Loucy (cell line): ENCODE results near the gene AVPR2.

Experiments used
- EZH2phosphoT487 ChIP-seq: fragments of 200-600 bp; IDR thresholded peaks from 2 replicates; pipeline ENCODE4 v1.6.1; 2018; ENCODE audit warnings: antibody characterized with exemption, mild to moderate bottlenecking, moderate library complexity, borderline replicate concordance
- TF ChIP-seq, protein P1 (sequence below): fragments of 200-600 bp; sonication (generic); conservative IDR thresholded peaks from 2 replicates; pipeline ENCODE4 v1.5.1; 2014; ENCODE audit warnings: mild to moderate bottlenecking, antibody characterized with exemption, low read length

DNA sequence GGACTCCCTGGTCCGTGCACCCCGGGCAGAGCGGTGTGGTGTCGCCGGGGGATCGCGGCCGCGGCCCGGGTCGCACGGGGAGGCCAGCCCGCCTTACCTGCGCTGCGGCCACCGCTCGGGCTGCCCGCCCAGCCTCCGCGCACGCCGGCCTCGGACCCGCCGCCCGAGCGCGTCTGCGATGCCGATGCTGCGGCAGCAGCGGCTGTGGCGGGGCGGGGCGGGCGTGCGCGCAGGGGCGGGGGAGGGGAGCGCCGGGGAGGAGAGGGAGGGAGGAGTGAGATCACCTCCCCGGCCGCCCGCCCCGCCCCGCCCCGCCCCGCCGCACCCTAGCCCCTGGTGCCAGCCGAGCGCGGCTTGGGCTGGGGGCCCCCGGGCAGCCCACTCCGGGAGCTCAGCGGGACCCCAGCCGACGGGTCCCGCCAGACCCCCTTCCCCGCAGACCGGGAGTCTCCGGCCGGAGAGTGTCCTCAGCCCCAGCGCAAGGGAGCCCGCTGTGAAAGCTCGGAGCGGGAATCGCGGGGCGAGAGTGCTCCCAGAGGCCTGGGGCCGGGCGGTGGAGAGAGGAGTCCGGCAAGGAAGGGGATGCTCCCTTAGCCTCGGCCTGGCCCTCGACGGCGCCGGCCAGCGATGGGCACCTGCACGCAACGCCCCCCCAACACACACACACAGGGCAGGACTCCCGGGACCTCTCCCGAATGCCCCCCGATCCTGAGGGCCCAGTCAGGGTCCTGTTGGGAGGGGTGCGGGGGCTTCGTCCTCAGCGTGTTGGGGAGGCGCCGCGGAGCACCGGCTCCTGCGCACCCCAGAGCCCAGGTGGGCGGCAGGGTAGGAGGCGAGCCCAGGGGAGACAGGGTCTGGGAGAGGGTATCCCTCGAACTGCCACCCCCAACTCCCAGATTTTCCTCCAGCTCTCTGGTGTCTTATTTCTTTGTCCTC, 18.2 kb upstream of the AVPR2 start, which contains the start of gene L1CAM:
- TF ChIP-seq, protein P1, sequence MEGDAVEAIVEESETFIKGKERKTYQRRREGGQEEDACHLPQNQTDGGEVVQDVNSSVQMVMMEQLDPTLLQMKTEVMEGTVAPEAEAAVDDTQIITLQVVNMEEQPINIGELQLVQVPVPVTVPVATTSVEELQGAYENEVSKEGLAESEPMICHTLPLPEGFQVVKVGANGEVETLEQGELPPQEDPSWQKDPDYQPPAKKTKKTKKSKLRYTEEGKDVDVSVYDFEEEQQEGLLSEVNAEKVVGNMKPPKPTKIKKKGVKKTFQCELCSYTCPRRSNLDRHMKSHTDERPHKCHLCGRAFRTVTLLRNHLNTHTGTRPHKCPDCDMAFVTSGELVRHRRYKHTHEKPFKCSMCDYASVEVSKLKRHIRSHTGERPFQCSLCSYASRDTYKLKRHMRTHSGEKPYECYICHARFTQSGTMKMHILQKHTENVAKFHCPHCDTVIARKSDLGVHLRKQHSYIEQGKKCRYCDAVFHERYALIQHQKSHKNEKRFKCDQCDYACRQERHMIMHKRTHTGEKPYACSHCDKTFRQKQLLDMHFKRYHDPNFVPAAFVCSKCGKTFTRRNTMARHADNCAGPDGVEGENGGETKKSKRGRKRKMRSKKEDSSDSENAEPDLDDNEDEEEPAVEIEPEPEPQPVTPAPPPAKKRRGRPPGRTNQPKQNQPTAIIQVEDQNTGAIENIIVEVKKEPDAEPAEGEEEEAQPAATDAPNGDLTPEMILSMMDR = no peak
- no peak for TF ChIP-seq EZH2phosphoT487
